CD4-positive, alpha-beta T cell treated with Interleukin-4 for 4 hours (primary cell): ENCODE measurements around the gene C1orf198.

Source experiments
- DNase-seq: peaks from one replicate; pipeline ENCODE4 v3.0.0-alpha.2; 2020

The C1orf198 gene

DNA sequence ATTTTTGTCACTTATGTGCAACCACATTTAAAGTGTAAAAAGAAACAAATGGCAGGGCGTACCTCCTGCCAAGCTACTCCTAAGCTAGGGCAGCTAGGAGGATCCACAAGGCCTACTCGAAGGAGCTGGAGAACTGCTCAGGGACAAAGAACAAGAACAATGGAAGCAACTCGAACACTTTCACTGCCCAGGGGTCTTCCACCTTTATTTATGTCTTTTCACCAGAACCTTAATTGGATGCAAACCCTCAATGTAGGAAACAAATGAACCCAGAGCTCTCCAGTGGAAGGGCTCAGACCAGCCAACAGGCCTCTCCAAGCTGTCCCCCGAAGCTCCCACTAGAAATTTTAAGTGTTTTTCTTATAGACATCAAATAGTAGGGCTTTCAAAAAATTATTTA lies 39.9 kb downstream of the C1orf198 start:
- DNase-seq, result no peak

DNA sequence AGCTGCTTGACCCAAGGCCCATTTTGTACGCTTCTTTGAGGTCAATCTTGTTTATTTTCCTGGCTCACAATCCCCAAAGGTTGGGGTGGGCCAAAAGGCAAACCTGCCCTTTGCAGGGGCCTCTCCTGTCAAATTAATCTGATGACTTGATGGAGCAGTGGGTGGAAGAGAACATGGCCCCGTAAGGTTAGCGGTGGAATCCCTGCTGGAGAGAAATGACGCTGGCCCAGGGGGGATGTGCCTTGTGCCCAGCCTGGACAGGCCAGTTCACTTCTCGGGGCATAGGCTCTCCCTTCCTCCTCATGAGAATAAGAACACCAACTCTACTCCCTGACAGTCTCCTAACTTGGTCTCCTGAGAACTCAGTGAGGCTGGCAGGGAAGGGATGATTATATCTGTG lies 40.5 kb downstream of the C1orf198 start:
- DNase-seq, result no peak

DNA sequence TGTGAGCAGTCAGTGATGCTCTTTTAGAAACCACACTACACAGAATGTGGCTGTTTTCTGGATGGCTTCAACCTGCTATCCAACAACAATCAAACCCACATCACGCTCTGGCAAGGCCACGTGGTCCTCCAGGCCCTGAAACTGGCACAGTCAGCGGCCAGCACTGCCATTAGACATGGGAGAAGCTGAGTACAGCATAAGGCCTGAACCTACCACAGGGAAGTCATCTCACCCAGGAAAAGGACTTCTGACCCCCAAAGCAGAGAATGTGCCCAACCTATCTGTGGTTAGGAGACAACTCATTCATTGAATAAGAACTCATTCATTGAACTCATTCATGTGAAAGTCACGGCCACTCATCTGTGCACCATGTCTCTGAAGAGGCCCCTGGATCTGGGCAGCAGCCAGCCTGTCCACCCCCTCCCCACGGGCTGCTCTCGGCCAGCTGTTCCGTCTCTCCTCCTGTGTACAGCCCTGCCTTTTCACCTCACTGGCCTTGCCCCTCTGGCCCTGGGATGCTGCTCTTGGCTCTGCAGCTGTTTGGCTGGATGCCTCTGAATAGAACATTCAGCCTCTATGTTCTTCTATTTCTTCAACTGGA lies 41.1 kb downstream of the C1orf198 start:
- DNase-seq, result no peak

DNA sequence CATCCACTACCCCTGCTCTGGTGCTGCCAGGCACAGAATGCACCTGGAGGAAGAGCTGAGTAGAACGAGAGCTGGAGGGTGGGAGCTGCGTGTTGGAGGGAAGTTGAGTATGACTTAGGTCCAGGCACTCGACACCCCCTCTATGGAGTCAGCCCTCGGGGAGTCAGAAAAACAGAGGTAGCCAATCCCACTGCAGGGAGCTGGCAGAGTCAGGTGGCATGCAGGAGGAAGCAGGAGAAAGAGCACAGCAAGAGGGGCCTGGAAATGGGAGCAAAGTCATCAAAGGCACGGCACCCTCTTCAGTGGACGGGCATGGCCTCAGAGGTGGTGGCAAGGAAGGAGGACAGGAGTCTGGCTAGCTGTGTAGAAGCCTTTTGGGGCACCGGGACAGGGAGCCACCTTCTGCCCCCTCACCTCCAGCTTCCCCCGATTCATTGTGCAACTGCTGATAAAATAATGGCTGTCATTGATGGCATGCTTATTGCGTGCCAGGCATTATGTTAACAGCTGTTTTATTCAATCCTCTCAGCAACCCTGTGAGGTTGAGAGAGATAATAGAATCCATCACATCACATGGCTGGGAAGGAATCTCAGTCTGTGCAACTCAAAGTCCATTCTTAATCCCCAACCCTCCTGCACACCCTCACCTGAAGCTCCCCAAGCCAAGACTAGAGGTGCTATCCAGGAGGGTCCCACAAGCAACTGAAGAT lies 42.0 kb downstream of the C1orf198 start:
- no peak for DNase-seq

DNA sequence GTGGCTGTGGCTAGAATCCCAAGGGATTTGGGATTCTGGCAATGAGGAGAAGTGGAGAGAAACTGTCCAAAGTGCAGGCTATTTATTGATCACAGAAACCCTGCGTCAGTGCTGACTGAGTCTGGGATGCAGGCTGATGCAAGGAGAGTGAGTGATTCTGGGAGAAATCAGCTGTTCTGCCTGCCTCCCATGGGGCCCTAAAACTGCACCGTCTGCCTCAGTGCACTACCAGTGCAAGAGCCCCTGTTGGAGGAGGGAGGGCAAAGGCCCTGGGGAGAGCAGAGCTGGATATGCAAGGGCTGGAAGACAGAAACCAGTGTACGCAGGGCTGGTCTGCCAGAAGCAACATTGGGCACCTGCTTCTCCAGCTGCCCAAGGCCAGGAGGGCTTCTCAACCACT lies 42.6 kb downstream of the C1orf198 start:
- no peak for DNase-seq

DNA sequence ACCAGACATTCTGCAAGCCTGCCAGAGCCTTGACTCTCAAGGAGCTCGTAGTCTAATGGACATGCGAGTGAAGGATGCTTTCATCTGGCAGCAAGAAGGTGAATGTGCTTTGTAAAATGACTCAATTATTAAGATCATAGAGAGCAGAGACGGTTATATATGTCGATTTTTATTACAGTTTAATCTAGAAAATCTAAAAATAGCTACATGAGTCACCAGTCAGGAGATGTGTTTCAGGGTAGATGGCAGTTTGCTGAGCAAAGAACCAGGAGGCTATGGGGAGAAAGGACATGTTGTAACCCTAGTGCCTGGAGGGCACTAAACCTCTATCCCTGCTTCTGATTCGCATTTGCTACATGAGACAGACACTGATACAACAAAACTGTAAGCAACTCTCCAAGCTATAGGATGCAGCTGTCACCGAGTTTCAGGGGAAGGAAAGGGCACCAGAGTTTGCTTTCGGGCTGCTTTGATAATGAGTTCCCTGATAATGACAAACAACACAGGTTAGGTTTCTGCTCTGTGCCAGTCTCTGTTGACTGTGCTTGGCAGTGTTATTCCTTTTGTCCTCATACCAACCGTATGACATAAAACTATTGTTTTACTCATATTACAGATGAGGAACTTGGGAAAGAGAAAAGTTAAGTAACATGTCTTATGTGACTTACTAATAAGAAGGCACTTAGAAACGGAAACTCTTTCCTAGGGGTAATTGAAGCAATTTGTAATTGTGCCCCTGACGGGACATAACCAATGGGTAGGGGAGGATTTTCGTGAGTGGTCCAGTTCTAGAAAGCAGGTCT lies 43.2 kb downstream of the C1orf198 start:
- no peak for DNase-seq

DNA sequence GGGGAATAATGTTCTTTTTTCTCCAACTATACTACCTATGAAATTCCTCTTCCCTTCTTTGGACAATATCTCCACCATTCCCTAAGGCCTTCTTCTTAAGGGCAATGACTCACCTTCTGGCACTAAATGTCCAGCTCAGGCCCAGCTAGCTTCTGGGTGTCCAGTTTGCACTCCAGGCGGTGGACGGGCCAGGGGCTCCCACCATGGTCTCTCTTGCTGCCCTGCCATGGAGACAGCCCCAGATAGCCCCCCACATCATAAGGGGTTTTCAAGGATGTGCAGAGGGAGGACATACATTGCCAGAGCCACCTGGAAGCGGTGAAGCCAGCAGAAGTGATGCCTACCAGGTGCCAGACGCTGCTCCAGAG lies 43.8 kb downstream of the C1orf198 start:
- DNase-seq, result no peak

DNA sequence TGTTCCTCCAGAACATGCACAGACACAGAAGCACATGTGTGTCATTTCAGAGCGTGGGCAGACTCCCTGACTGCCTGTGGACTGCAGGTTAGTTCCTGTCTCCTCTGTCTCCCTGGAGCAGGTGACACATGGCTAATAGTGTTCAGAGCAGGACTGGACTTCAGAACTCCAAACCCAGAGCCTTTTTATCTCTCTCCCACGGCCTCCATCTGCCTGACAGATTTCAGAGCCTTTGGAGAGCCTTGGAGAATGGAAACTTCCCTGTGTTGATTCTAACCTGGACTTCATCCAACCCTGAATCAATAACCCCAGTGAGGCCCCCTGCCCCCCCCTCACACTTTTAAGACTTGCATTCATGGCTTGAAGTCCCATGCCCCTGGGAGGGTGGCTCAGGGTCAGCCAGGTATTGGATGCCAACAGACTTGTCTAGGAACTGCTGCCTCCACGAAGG lies 44.4 kb downstream of the C1orf198 start:
- no peak for DNase-seq

DNA sequence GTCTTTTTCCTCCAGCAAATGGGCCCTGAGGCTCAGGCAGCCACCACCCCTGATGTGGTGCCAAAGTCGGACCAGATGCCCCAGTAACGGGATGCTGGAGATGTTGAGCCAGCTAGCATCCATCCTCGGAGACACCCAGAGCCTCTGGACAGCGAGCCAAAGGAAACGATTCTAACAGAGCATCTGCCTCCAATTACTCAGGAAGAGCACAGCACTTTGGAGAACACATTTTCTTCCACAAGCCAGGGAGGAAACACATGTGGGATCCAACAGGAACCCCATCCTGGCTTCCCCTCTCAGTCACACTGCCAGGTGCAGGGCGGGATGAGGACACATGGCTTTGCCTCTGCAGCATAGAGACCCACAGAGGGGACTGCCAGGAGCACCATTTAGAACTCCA lies 44.9 kb downstream of the C1orf198 start:
- DNase-seq, result no peak

DNA sequence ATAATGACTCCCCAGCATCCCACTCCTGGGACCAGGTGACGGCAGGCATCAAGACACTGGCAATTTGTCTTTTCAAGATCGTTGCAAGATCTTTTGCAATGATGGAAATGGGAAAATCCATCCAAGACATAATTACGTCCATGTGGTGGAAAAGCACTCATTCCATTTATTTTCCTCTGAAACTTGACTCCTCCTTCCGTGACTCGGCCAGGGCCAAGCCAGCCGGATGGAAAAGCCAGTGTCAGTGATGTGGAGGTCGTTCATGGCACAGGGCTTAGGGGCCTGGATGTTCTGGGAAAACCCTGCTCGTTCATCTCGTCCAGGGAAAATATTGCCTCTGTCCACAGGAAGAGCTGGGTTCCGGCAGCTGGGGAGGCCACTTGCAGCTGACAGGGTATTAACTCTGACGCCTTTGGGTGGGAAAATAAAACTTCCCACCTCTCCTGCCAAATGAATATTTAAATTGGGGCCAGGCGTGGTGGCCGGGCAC lies 46.2 kb downstream of the C1orf198 start:
- DNase-seq, result no peak

DNA sequence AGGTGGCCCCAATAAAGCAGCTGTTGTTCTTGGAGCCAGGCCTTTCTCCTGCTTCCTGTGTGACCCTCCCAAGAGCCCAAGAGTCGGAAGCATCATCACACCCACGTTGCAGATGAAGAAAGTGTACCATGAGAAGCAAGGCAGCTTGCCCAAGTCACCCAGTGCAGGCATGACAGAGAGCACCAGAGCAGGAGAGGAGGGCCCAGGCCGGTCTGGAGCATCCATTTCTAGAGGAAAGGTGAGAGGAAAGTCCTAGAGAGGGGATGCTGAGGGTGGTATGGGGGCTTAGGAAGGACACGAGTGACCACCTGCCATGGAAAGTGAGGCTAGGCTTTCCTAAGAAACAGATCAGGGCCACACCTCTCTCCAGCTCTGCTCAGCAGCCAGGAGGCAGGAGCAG lies 47.0 kb downstream of the C1orf198 start:
- no peak for DNase-seq

DNA sequence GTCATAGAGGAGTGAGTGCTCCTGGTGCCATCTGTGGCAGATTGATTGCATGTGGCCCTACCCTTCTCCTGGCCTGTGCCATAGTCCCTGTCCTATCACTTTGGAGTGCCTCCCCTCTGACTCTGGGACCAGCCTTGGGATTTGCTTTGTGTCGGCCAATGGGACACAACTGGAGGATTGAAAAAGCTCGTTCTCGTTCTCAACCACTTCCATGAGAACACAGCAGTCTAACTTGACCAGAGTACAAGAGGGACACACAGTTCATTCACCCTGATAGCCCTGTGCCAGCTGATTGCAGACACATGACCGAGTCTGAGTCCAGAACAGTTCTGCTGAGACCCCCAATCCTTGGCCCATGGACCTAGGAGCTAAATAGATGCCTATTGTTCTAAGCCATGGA lies 47.8 kb downstream of the C1orf198 start:
- DNase-seq, result no peak

DNA sequence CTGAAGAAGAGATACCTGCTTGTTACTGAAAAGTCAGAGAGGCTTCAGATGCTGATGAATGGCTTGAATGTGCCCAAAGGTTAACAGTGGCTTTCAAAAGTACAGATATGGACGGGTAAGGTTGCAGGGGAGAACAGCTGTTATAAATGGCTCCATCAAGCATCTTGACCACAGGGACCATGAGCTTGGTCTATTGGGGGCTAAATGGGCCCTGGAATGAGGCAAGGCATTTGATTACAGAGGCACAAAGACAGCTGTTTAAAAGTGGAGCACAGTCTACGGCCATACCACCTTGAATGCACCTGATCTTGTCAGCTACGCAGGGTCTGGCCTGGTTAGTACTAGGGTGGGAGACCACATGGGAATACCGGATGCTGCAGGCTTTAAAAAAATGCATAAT lies 48.3 kb downstream of the C1orf198 start:
- no peak for DNase-seq

DNA sequence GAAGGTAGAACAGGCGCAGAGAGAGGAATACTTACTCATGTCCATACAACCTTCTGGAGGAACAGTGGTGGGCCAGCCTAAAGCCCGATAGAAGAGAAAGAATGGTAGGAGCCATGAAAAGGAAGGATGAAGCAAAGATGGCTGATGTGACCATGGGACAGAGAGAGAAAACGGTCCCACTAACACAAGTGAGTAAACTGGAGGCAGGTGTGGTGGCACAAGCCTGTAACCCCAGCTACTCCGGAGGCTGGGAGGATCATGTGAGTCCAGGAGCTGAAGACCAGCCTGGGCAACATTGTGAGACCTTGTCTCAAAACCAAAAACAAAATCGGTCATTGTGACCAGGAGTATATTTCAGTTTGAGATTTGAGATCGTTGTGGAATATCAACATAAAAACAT lies 49.4 kb downstream of the C1orf198 start:
- no peak for DNase-seq

DNA sequence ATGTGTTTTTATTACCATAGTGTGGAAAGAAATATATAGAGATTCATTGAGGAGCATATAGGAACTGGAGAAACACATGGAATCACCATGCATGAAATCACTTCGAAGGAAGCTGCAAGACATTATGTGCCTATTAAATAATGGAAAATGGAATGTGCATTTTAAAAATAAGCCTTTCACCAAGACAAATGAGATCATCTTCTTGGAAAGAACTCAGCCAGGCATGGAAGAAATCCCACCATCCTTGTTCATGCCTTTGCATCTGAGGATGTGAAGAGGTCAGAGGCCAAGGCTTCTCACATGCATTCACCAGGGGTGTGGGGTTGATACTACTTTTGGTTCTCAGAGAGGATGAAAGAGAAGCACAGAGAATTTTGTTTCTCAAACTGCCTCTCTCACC lies 50.0 kb downstream of the C1orf198 start:
- no peak for DNase-seq

DNA sequence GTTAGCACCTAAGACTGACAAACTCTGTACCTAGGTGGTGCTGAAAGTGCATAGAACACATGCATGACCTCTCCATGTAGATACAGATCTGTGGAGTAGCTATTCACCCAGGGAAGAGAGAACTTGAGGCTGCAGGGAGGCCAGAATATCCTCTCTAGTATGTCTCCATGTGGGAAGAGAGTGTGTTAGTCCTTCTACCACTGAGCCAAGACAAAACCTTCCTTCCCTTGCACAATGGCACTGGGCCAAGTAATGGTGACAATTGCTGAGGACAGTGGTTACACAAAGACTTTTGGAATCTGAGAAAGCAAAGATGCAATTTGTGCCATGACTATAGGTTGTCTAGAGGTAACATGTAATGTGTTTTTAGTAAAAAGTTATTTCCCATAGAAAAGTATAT lies 52.3 kb downstream of the C1orf198 start:
- DNase-seq, result no peak

DNA sequence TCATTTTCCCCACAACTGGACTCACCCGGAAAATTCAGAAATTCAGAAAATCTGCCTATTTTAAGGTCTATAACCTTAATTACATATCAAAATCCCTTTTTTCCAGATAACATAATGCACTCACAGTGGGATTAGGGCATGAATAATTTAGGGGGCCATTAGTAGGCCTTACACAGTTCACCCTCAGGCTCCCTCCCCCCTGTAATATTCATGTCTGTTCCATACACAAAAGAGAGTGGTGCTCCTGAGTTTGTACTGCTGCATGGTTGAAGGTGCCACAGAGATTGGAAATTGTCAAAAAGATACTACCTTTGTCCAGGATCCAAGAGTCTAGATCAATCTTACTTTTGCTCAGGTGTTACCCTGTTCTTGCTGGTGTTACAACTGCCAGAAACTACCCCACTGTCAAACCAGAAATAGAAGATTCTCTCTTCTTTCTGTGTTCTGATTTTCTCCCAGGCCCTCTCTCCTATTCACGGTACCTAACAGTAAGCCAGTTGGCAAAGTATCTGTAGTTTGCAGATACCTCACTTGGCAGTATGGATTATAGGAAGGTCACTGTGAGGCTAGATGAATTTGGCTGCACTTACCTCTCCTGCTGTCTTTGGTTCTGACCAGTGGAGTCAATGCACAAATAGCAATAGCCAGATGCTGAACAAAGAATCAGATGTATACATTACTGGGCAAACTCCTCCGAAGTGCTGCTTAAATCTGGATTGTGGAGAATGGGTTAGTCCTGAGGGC lies 53.2 kb downstream of the C1orf198 start:
- no peak for DNase-seq

DNA sequence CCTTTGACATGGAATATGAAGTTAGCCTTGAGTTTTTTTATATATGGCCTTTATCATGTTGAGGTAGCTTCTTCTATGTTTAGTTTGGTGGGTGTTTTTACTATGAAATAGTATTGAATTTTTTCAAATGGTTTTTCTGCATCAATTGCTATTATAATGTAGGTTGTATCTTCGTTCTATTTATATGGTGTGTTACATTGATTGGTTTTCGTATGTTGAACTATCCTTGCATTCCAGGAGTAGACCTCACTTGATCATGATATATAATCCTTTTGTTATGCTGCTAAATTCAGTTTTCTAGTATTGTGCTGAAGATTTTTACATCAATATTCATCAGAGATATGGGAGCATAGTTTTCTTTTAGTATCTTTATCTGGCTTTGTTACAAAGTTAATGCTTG lies 55.8 kb downstream of the C1orf198 start:
- no peak for DNase-seq

DNA sequence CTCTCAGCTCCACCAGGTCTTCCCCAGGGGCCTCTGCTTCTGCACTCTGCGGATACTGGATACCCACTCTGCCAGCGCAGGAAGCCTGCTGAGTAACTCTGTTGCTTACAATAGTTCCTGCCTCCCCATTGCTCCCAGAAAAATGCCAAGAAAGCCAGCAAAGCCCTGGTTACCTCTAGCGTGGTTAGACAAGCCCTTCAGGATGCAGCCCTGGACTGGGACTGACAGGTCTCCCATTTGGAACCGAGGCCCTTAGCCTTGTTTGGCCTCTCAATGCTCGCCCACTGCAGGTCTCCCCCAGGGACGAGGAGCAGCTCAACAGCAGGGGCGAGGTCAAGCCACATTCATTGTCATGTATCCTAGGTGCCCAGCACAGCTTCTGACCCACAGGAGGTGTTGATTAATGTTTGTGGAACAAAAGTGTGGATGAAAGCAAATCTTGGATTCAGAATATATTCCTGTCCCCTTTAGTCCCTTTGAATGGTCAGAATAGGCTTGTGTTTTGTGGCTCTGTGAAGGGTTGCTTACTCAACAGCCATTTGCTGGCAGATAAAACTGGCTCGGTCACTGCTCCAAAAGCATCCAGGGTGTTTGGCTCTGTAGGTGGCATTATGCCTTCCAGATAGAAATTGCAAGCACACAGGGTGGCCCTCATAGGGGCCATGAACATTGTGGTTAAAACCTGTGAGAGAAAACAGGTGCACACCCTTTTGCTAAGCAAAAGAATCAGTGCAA lies 58.9 kb downstream of the C1orf198 start:
- DNase-seq, result no peak

DNA sequence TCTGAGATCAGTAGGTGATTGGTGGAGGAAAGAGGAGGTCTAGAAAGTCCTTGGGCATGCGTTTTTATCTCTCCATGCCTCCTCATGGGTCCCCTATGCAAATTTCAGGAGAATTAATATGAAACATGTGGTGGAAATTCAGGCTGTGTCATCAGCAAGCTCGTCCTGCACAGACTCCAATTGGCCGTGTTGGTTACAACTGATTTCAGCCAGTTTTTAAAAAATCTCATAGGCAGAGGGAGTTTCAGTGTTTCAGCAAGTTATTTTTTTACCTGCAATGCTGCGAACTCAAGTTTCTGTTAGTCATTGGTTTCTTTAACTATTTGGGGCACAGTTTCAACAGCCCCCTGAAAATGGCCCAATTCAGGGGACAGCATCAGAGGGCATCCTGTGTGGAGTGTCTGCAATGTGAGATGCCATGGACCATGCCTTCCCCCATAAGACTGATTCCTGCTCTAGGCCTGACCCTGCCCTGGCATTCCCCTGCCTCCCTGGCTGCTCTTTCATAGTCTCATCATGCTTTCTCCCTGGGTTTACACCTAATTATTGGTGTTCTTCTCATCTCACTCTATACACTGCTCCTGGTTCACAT lies 59.9 kb downstream of the C1orf198 start:
- no peak for DNase-seq

DNA sequence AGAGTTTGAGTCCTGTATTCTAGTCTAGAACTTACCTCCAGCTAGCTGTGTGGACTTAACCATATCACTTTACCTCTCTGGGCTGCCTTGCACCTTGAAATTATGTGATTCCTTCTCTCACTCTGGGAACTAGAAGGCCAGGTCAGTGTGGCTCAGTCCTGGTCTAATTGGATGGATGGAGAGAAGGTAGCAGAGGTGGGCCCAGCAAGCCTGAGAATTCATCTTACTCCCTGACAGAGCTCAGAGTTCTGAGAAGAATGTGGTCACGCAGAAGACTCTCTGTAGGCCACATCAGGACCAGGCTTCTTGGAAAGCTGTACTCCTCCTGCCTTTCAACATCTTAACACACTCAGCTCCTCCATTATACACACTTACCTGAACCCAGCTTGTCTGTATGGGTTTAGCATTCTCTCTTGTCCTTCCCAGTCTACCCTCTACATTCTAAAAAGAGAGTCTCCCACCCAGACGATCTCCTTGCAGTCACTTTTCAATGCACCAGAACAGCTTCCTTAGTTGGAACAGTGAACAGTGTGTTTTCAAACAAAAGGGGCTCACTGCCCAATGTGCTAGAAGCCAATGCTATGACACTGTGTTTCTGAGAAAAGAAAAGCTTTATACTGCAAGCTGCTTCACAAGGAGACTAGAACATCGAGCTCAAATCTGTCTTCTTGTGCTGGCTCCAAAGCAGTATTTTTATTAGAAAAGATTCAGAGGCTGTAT lies 60.6 kb downstream of the C1orf198 start:
- DNase-seq, result no peak

DNA sequence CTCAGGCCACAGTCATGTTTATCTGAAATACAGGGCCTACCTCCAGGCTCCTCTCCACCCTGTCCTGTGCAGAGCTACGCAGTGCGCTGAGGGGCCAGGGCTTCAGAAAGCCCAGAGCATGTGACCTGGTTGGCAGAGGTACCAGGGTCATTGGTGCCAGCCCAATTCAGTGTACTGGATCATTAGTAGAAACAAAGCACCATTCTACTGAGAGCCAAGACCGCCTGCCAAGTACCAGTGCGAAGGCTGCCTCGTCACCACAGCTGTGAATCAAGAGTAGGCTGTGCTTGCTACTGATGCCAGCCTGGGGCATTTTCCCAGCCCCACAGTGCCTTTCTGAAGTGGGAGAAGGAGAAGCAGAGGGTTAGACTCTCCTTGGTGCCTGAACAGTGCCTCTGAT lies 61.3 kb downstream of the C1orf198 start:
- DNase-seq, result no peak
